Right renal cortex interstitium (tissue), 3 donors: ENCODE results near the gene BIN2. TPM values are rescaled to one million over a fixed set of nuclear protein-coding genes. Genes with fewer than 3 reads are reported as not detected.
A peak's percentile ranks its signal among the peaks of the same experiment; 100 is the strongest.
"Not testable (repeated sequence)": the region's sequence is repeated elsewhere in the genome, so short reads cannot be mapped to it uniquely, and the experiment has no call there.

Experiments
- DNase-seq, 3 donors: peaks; one replicate each; pipeline ENCODE4 v3.0.0-alpha.2; 2013; ENCODE audit warnings: low read depth in 3 of 3, low spot score in 2 of 3
- polyA plus RNA-seq, 3 donors: library from polyadenylated mRNA; unstranded; fragments of 120-200 nt; gene quantifications; one replicate each; pipeline ENCODE4 v1.2.1, GENCODE V29; 2013; ENCODE audit not compliant: insufficient read length in 3 of 3

BIN2 gene
- polyA plus RNA-seq, 3 donors: 3.1 to 4.2 (median 3.7) TPM

DNA sequence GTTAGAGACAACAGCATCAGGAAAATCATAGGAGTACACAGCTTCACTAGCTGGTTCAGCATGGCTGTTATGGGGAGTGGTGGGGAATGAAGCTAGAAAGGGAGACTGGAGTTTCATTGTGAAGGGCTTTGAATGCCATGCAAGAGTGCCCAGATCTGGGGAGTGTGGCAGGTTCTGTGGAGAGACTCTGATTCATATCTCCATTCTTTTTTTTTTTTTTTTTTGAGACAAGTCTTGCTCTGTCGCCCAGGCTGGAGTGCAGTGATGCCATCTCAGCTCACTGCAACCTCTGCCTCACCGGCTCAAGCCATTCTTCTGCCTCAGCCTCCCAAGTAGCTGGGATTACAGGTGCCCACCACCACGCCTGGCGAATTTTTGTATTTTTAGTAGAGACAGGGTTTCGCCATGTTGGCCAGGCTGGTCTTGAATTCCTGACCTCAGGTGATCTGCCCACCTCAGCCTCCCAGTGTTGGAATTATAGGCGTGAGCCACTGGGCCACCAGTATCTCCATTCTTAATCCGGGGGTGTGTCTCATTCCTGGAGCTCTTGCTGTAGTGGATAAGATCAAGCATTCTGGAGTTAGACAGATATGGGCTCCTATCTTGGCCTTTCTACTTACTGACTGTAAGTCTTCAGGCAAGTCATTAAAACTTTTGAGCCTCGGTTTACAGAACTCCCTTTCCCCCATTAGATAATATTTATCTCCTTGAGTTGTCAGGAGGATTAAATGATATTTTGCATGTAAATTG, 5.7 kb downstream of the BIN2 start:
- DNase-seq: not testable (repeated sequence)

DNA sequence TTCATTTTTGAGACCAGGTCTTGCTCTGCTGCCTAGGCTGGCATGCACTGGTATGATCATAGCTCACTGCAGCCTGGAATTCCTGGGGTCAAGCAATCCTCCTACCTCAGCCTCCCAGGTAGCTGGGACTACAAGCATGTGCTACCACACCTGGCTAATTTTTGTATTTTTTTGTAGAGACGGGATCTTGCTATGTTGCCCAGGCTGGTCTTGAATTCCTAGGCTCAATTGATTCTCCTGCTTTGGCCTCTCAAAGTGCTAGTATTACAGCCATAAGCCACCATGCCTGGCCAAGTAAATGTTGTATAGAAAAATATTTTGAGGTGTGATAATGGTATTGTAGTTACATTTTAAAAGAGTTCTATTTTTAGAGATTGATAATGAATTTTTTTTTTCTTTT, 12.6 kb downstream of the BIN2 start:
- no peak for DNase-seq

DNA sequence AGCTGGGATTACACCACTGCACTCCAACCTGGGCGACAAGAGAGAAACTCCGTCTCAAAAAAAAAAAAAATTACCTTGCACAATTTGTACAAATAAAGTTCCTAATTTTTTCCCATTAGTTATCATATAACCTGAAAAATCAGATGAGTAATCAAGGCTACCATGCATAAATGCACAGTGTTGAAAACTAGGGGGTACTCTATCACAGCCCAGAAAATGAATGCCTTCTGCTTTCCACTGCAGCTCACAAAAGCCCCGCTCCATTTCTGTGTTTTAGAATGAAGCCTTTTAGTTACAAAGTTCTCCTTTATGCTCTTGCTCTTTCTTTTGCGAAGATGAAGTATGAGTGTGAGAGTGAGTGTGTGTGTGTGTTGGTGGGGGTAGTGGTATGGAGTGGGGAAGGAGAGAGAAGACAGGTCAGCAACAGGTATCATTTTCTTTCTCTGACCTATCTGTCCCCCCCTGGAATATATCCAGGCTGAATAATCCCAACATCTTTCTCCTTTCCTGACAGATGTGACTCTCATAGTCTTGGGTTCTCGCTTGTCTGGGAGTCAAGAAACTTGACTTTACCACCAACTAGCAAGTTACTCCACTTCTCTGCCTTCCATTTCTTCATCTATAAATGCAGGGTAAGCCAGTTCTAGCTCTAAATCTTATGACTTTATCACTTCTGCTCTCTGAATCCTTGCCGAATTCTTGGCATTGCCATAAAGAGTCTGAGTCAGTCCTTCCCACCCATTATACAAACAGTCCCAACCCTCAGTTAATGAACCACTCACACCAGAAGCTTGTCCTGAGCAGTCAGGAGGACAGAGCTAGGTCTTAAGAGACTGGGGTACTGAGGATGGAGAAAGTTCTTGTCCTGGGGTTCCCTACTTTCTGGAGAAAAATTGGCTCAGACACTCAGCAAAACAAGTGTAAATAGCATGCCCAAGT, 16.1 kb downstream of the BIN2 start:
- DNase-seq: no peak

- DNase-seq: no peak
Measured at GRCh38 chr12:51306507-51306906, 17.5 kb downstream of the BIN2 start.

- DNase-seq: not testable (repeated sequence)
Measured at GRCh38 chr12:51300768-51301167, 23.2 kb downstream of the BIN2 start.

- DNase-seq: no peak
Measured at GRCh38 chr12:51295651-51296050, 28.3 kb downstream of the BIN2 start.

GRCh38 chr12:51294097-51294496, 29.9 kb downstream of the BIN2 start:
- DNase-seq: not testable (repeated sequence)

- DNase-seq: no peak
Measured at GRCh38 chr12:51293696-51294095, 30.3 kb downstream of the BIN2 start.

DNA sequence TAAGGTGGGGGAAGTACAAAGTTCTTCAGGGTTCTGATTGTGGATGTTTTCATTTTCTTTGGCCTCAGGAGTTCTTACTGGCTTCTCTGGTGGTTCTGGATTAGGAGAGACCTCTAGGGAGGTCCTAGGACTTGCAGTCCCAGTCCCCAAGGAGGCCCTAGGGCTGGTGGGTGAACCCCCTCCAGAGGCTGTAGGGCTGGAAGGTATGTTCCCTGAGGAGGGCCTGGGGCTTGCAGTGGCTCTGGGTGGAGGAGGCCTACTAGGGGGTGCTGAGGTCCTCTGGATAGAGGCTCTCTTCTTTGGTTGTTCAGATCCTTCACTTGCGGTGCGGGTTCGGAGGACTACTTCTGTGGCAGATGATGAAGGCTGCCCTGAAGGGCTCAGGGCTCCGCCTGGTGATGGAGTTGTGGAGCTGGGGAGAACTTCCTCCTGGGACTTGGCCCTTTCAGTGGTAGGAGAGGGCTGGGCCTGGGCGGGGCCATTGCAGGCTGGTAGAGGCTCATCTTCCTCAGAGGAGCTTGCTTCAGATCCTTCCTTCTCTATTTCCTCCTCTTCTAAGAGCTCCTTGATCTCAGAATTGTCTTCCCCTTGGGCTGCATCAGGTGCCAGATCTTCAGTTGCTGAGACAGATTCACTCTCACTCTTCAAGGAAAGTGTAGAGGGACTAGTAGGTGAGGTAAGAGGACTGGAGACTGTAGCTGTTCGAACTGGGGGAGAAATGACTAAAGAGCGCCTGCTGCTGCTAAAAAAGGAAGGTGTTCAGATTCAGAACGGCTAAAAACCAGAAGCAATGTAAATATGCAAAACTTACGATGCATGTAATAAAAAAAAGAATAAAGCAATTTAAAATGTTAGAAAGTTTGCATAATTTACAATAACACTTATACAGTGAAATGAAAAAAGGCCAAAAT, 32.1 kb downstream of the BIN2 start:
- not testable (repeated sequence) for DNase-seq

- DNase-seq: no peak
Measured at GRCh38 chr12:51285843-51286242, 38.1 kb downstream of the BIN2 start.

- DNase-seq: no peak
Measured at GRCh38 chr12:51281202-51281924, 42.6 kb downstream of the BIN2 start.

- DNase-seq: no peak
Measured at GRCh38 chr12:51275088-51275487, 48.9 kb downstream of the BIN2 start.

DNA sequence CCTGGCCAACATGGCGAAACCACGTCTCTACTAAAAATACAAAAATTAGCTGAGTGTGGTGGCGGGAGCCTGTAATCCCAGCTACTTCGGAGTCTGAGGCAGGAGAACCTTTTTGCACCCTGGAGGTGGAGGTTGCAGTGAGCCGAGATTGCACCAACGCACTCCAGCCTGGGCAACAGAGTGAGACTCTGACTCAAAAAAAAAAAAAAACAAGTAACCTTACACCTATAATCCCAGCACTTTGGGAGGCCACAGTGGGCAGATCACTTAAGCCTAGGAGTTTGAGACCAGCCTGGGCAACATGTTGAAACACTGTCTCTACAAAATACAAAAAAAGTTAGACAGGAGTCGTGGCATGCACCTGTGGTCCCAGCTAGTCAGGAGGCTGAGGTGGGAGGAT, 51.2 kb downstream of the BIN2 start:
- DNase-seq: not testable (repeated sequence)

DNA sequence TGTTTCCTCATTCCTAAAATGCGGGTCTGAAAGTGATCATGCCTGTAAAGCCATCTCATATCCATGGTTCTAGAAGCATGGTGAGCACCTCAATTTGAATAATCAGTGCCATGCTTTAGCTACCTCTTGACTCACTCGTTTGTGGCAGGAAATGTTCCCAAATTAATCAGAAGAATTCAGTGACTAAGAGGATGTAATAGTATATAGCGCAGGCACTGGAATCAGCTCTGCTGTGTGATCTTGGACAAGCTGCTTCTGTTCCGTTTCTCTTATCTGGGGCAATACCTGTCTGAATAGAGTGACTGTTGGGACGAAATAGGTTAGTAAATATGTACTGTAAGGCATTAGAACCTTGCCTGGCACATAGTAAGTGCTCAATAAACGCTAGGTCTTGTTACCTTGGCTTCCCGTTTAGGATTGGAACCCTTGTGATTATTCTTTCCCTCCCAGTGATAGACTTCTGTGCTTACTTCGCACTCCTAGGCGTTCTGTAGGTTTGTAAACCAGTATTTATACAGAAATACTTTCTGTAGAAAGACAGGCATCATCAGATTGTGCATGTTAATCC, 52.9 kb downstream of the BIN2 start:
- DNase-seq: no peak

DNA sequence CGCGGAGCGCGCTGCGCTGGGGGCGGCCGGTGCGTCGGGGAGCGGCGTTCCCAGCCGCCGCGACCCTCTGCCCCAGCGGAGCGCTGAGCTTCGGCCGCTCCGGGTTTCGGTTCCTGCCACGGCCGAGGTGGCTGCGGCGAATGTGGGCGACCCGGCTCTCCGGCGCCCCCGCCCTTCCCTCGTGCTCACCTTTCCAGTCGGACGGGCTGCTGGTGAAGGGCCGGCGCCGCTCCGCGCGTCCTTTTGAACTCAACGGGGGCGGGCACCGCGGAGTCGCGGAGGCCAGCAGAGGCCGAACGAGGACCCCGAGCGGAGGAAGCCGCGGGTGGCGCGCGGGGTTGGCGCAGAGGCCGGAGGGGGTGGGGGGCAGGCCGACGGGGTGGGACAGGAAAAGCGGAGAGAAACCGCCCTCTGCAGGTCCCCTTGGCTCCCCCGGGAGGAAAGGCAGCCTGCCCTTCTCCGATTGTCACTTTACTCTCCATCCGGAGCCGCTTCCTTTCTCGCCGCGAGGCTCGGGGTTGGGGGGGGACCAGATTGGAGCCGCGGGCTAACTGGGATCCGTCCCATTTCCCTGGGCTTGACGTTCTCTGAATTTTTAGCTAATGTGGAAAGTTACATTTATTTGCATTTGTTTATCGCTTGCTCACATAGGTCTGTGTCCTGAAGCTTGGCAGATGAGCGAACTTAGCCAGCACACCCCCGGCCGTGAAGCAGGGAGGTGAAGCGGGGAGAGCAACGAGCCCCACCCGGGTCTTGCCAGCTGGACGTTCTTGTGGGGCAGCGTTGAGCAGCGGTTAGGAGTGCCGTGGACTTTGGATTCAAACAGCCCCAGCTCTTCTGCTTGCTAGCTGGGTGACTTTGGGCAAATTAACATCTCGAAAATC, 53.7 kb downstream of the BIN2 start, which contains the start of gene SMAGP:
Gene SMAGP, minus strand, starts transcription at position 349 of the 884 bp plus-strand sequence. CDS start 1,137 bp downstream, outside the sequence.
- DNase-seq: peak in 1 of 3 donors; percentile 43

DNA sequence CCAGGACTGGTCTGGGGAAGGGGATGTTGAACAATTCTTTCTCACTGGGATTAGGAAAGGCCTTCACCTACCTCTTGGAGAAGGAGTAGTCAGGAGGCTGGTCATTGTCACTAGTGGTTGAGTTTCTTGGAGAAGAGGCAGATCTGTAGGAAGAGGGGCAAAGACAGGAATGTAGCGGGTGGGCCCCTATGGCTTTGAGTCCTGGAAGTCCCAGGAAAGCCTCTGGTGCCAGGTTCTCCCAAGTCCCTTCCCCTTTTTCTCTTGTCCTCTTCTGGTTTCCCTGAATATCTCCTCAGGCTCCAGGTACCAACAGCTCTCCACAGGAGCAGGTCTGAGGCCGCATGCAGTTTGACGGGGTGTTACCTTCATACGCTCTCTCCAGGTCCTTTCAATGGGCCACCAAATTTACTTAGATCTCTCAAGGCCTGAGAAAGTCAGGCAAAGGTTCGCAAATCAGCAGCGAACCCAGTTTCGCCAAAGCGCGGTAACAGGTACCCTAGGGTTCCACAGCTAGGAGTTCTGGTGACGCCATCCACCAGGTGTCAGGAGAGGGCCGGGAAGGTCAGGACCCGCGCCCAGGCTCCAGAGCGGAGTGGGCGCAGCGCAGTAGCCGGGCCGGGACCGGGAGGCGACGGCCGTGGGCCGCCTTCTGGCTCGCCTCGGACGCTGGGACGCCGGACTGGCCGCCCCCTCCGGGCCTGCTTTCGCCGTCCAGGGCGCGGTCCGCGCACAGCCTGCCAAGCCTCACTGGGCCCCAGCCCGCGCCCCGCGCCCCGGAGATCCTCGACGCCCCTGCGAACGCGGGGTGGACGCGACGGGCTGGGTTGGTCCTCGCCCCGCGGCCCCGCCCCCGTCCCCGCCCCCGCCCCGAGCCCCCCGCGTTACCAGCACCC, 54.6 kb downstream of the BIN2 start:
- DNase-seq: no peak

GRCh38 chr12:51265024-51265423, 59.0 kb downstream of the BIN2 start:
- DNase-seq: no peak

DNA sequence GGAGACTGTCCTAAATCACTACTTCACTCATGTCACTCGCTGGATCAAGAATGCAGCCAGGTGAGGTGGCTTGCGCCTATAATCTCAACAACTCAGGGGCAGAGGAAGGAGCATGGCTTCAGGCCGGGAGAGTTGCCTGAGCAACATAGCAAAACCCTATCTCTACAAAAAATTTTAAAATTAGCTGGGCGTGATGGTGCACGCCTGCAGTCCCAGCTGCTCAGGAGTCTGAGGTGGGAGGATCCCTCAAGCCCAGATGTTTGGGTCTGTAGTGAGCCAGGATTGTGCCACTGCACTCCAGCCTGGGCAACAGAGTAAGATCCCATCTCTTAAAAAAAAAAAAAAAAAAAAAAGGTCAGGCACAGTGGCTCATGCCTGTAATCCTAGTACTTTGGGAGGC, 59.7 kb downstream of the BIN2 start:
- no peak for DNase-seq
